SK-N-SH (cell line): ENCODE measurements around the gene SNX17. TPM values are rescaled to one million over a fixed set of nuclear protein-coding genes. Genes with fewer than 3 reads are reported as not detected.
A peak's percentile ranks its signal among the peaks of the same experiment; 100 is the strongest.

Experiments used
- CTCF ChIA-PET: fragments of 300-600, 350-600 bp; formaldehyde crosslinking; extraction: SDS; loops from one replicate; lab custom pipeline; 2021; lab: Yijun Ruan, JAX
- POLR2A ChIA-PET: fragments of 350-600 bp; sonication (Branson Sonifier 250); formaldehyde crosslinking; extraction: SDS; loops from one replicate; lab custom pipeline; 2020; ENCODE audit warnings: antibody characterized with exemption, inconsistent platforms; lab: Yijun Ruan, JAX
- DNase-seq: peaks from one replicate; pipeline ENCODE4 v3.0.0; 2012
- H2AFZ ChIP-seq: fragments of 200-600 bp; sonication (generic); 2 replicates; pipeline ENCODE4 v1.8.1; 2016; ENCODE audit warnings: antibody characterized with exemption, mild to moderate bottlenecking, low read depth
- H3F3A ChIP-seq: fragments of 200-600 bp; sonication (generic); replicated peaks from 2 replicates; pipeline ENCODE3; 2016; ENCODE audit warnings: antibody characterized with exemption, mild to moderate bottlenecking; ENCODE audit not compliant: insufficient read depth
- H3K27ac ChIP-seq, 2 experiments: fragments of 200-500 bp in 1 of 2; fragments of 200-600 bp in 1 of 2; sonication (Bioruptor generic) in 1 of 2; sonication (generic), shearing (Covaris generic) in 1 of 2; 2 replicates each; pipeline versions ENCODE4 v1.5.1 to v1.6.1; 2014 to 2016; ENCODE audit warnings: low read depth in 2 of 2, inconsistent platforms in 1 of 2, low read length in 1 of 2, mild to moderate bottlenecking in 1 of 2, mixed read lengths in 1 of 2
- H3K27me3 ChIP-seq: fragments of 200-600 bp; sonication (generic), shearing (Covaris generic); 2 replicates; pipeline ENCODE4 v1.6.1; 2016; ENCODE audit warnings: mixed run types; ENCODE audit not compliant: insufficient read depth
- H3K36me3 ChIP-seq, 2 experiments: fragments of 200-500 bp in 1 of 2; fragments of 200-600 bp in 1 of 2; sonication (Bioruptor generic) in 1 of 2; sonication (generic) in 1 of 2; replicated peaks in 1 of 2; 2 replicates each; pipeline versions ENCODE3 to v1.5.1; 2014 to 2016; ENCODE audit warnings: low read length in 1 of 2, mild to moderate bottlenecking in 1 of 2; ENCODE audit not compliant: insufficient read depth in 2 of 2, control insufficient read depth in 1 of 2
- H3K4me1 ChIP-seq, 2 experiments: fragments of 200-500 bp in 1 of 2; fragments of 200-600 bp in 1 of 2; sonication (Bioruptor generic) in 1 of 2; sonication (generic), shearing (Covaris generic) in 1 of 2; 2 replicates each; pipeline versions ENCODE4 v1.5.1 to v1.6.1; 2014 to 2016; ENCODE audit warnings: low read depth in 1 of 2, low read length in 1 of 2, mixed run types in 1 of 2; ENCODE audit not compliant: insufficient read depth in 2 of 2, control insufficient read depth in 1 of 2
- H3K4me2 ChIP-seq: fragments of 200-600 bp; sonication (generic), shearing (Covaris generic); 2 replicates; pipeline ENCODE4 v1.6.1; 2017; ENCODE audit warnings: mixed run types
- H3K4me3 ChIP-seq, 2 experiments: fragments of 200-500 bp in 1 of 2; fragments of 200-600 bp in 1 of 2; sonication (Bioruptor generic) in 1 of 2; sonication (generic), shearing (Covaris generic) in 1 of 2; 2 replicates each; pipeline versions ENCODE4 v1.5.1 to v1.8.1; 2014 to 2016; ENCODE audit warnings: low read depth in 2 of 2, inconsistent platforms in 1 of 2, low read length in 1 of 2, mild to moderate bottlenecking in 1 of 2, mixed read lengths in 1 of 2, moderate library complexity in 1 of 2
- H3K79me2 ChIP-seq: fragments of 200-600 bp; sonication (generic); 2 replicates; pipeline ENCODE4 v1.8.1; 2017; ENCODE audit warnings: mild to moderate bottlenecking; ENCODE audit not compliant: insufficient read depth
- H3K9ac ChIP-seq: fragments of 200-600 bp; sonication (generic); 2 replicates; pipeline ENCODE4 v1.6.1; 2017; ENCODE audit warnings: mixed run types
- H3K9me2 ChIP-seq: fragments of 200-600 bp; sonication (generic); 2 replicates; pipeline ENCODE4 v1.6.1; 2017; ENCODE audit warnings: mixed run types
- H3K9me3 ChIP-seq: fragments of 200-600 bp; sonication (generic); 2 replicates; pipeline ENCODE4 v1.6.1; 2017; ENCODE audit warnings: mixed run types, mild to moderate bottlenecking, moderate library complexity
- H4K20me1 ChIP-seq: fragments of 200-600 bp; sonication (generic); 2 replicates; pipeline ENCODE4 v1.6.1; 2017; ENCODE audit warnings: mild to moderate bottlenecking, mixed run types; ENCODE audit not compliant: insufficient read depth
- CHD2 ChIP-seq: fragments of 150-350 bp; IDR thresholded peaks from 2 replicates; pipeline ENCODE4 v1.6.1; 2018; ENCODE audit warnings: low read length; ENCODE audit not compliant: partially characterized antibody
- ELF1 ChIP-seq: IDR thresholded peaks from 2 replicates; pipeline ENCODE4 v1.4.0; 2012
- FOSL2 ChIP-seq: IDR thresholded peaks from 2 replicates; pipeline ENCODE4 v1.4.0; 2012; ENCODE audit warnings: low read depth, mild to moderate bottlenecking, moderate library complexity, borderline replicate concordance
- GABPA ChIP-seq: IDR thresholded peaks from 2 replicates; pipeline ENCODE4 v1.4.0; 2012; ENCODE audit warnings: low read depth, mild to moderate bottlenecking
- MEF2A ChIP-seq: IDR thresholded peaks from 2 replicates; pipeline ENCODE4 v1.4.0; 2012; ENCODE audit warnings: low read depth, borderline replicate concordance
- NFIC ChIP-seq: IDR thresholded peaks from 2 replicates; pipeline ENCODE4 v1.4.0; 2012; ENCODE audit warnings: borderline replicate concordance
- NRF1 ChIP-seq: IDR thresholded peaks from 2 replicates; pipeline ENCODE4 v1.6.1; 2012; ENCODE audit warnings: low read depth, mild to moderate bottlenecking, low read length
- RAD21 ChIP-seq: IDR thresholded peaks from 2 replicates; pipeline ENCODE4 v1.6.1; 2012; ENCODE audit warnings: mild to moderate bottlenecking, low read length
- RCOR1 ChIP-seq: fragments of 150-350 bp; IDR thresholded peaks from 2 replicates; pipeline ENCODE4 v1.6.1; 2017; ENCODE audit warnings: antibody characterized with exemption, low read length
- SIN3A ChIP-seq: IDR thresholded peaks from 2 replicates; pipeline ENCODE4 v1.6.1; 2012; ENCODE audit warnings: low read depth, mild to moderate bottlenecking, low read length, moderate library complexity, borderline replicate concordance
- SMC3 ChIP-seq: IDR thresholded peaks from 2 replicates; pipeline ENCODE4 v1.6.1; 2012; ENCODE audit warnings: low read depth, low read length, improper control_type of control experiment
- TAF1 ChIP-seq: IDR thresholded peaks from 2 replicates; pipeline ENCODE4 v1.6.1; 2012; ENCODE audit warnings: low read depth, mild to moderate bottlenecking, low read length, moderate library complexity, borderline replicate concordance
- TEAD4 ChIP-seq: IDR thresholded peaks from 2 replicates; pipeline ENCODE4 v1.4.0; 2012; ENCODE audit warnings: mild to moderate bottlenecking, borderline replicate concordance; ENCODE audit not compliant: insufficient read depth
- YY1 ChIP-seq: IDR thresholded peaks from 2 replicates; pipeline ENCODE4 v1.4.0; 2012; ENCODE audit warnings: low read depth, mild to moderate bottlenecking
- WGBS: methylation state at CpG from one replicate; pipeline ENCODE4 v1.1.6; 2017; ENCODE audit warnings: low lambda C conversion rate; 5-methylcytosine and 5-hydroxymethylcytosine counted together
- polyA plus RNA-seq, 3 experiments: library from polyadenylated mRNA; depleted of rRNA; stranded (reverse); fragments of >200 nt; gene quantifications; 2 replicates each; pipeline ENCODE4 v1.2.3, GENCODE V29; 2012
- TF ChIP-seq, protein P1 (sequence below): IDR thresholded peaks from 2 replicates; pipeline ENCODE4 v1.4.0; 2012; ENCODE audit warnings: low read depth
- TF ChIP-seq, protein P2 (sequence below): fragments of 150-350 bp; IDR thresholded peaks from 2 replicates; pipeline ENCODE4 v1.6.1; 2017; ENCODE audit warnings: antibody characterized with exemption, low read length, low read depth, borderline replicate concordance
- TF ChIP-seq, protein P3 (sequence below): IDR thresholded peaks from 2 replicates; pipeline ENCODE4 v1.6.1; 2012; ENCODE audit warnings: mild to moderate bottlenecking, low read depth, low read length, moderate library complexity
- TF ChIP-seq, protein P4 (sequence below): fragments of 200-600 bp; sonication (generic); IDR thresholded peaks from 2 replicates; pipeline ENCODE4 v1.6.1; 2017; ENCODE audit warnings: antibody characterized with exemption, mild to moderate bottlenecking, moderate library complexity
- TF ChIP-seq, protein P5 (sequence below): IDR thresholded peaks from 2 replicates; pipeline ENCODE4 v1.4.0; 2012; ENCODE audit warnings: low read depth, borderline replicate concordance
- TF ChIP-seq, protein P6 (sequence below): fragments of 150-350 bp; IDR thresholded peaks from 2 replicates; pipeline ENCODE4 v1.6.1; 2016; ENCODE audit warnings: mild to moderate bottlenecking, low read depth, low read length

Gene SNX17
- polyA plus RNA-seq, 1 of the 3 experiments (the other 2 are of a cell fraction), result 145 TPM

DNA sequence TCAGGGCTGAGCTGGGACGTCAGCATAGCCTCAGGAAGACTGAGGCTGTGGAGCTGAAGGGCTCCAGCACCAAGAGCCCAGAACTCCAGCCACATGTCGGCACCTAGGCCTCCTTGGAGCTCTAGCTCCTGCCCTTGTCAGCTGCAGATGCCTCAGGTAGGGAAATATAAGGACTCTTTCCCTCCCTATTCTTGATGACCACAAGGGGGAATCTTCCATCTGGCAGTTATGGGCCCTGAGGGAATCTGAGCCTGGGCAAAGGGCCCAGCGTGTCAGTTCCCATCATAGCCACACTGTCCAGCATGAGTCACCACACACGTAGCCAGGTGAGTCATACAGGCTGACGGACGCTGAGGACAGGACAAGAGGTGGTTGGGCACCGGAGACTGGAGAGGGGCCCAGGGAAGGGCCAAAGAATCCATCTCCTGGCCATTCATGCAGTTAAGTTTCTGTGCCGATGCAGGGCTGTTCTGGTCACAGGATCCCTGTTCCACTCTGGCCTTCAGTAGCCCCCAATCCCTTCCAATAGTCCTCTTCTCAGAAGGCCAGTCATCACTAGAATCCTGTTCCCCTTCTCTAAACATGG lies 49.4 kb upstream of the SNX17 start (continued):
- TF ChIP-seq, protein P1, sequence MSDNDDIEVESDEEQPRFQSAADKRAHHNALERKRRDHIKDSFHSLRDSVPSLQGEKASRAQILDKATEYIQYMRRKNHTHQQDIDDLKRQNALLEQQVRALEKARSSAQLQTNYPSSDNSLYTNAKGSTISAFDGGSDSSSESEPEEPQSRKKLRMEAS, result peak; percentile 77
- TF ChIP-seq, protein P2, sequence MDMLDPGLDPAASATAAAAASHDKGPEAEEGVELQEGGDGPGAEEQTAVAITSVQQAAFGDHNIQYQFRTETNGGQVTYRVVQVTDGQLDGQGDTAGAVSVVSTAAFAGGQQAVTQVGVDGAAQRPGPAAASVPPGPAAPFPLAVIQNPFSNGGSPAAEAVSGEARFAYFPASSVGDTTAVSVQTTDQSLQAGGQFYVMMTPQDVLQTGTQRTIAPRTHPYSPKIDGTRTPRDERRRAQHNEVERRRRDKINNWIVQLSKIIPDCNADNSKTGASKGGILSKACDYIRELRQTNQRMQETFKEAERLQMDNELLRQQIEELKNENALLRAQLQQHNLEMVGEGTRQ, result no peak
- peak; percentile 31; the same call in 1 of the 2 replicates for TF ChIP-seq RAD21
- TF ChIP-seq SIN3A, result peak; percentile 94
- peak; percentile 97 for TF ChIP-seq NFIC
- no peak; the same call in 1 of the 2 replicates for TF ChIP-seq SMC3
- peak; percentile 22; the same call in 1 of the 2 replicates for TF ChIP-seq RCOR1
- TF ChIP-seq TAF1, result peak; percentile 58; the same call in 1 of the 2 replicates
- TF ChIP-seq, protein P3, sequence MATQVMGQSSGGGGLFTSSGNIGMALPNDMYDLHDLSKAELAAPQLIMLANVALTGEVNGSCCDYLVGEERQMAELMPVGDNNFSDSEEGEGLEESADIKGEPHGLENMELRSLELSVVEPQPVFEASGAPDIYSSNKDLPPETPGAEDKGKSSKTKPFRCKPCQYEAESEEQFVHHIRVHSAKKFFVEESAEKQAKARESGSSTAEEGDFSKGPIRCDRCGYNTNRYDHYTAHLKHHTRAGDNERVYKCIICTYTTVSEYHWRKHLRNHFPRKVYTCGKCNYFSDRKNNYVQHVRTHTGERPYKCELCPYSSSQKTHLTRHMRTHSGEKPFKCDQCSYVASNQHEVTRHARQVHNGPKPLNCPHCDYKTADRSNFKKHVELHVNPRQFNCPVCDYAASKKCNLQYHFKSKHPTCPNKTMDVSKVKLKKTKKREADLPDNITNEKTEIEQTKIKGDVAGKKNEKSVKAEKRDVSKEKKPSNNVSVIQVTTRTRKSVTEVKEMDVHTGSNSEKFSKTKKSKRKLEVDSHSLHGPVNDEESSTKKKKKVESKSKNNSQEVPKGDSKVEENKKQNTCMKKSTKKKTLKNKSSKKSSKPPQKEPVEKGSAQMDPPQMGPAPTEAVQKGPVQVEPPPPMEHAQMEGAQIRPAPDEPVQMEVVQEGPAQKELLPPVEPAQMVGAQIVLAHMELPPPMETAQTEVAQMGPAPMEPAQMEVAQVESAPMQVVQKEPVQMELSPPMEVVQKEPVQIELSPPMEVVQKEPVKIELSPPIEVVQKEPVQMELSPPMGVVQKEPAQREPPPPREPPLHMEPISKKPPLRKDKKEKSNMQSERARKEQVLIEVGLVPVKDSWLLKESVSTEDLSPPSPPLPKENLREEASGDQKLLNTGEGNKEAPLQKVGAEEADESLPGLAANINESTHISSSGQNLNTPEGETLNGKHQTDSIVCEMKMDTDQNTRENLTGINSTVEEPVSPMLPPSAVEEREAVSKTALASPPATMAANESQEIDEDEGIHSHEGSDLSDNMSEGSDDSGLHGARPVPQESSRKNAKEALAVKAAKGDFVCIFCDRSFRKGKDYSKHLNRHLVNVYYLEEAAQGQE, result peak; percentile 57; the same call in 1 of the 2 replicates
- TF ChIP-seq FOSL2, result peak; percentile 100
- TF ChIP-seq GABPA, result 0 out of 2 replicates have a peak, but pooled peaks have one; percentile 29
- TF ChIP-seq TEAD4, result no peak
- no peak for TF ChIP-seq ELF1
- no peak for TF ChIP-seq MEF2A
- TF ChIP-seq YY1, result no peak

DNA sequence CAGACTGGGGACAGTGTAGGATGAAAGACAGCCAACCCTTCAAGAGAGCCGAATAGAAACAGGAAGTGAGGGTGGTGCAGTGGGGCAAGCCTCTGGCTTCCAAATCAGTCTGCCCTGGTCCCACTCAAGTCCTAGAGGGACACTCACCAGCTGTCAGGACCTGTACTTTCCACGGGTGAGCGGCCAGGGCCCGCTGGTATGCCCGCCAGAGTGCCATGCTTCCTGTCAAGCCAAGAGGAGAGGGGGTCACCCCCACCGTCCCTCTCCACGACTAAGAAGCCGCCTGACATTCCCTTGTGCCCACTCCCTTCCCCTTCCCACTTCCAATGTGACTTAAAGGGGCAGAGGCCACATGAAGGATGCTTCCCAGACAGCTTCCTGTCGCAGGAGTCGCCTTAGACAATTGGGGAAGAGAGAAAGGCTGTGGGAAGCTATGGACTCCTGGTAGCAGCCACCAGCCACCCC lies 48.1 kb upstream of the SNX17 start:
- Histone ChIP-seq H3K27me3 (no peaks in the 10 kb centered on the region), H4K20me1 (no peaks in the 10 kb centered on the region), H2AFZ (peak overlapping the region; percentile 68), H3K36me3 (peaks cover 3 to 18% of the 10 kb centered on the region in 2 experiments), H3K9ac (peak overlapping the region; percentile 90), H3F3A (peaks cover 13% of the 10 kb centered on the region), H3K9me3 (no peaks in the 10 kb centered on the region), H3K4me2 (peak overlapping the region; percentile 93), H3K27ac (peak overlapping the region; percentile 90 to 98), H3K79me2 (peaks cover 28% of the 10 kb centered on the region; the same call in 1 of the 2 replicates), H3K4me3 (peak overlapping the region; percentile 76 to 93), H3K4me1 (peaks cover 9 to 24% of the 10 kb centered on the region in 2 experiments; a peak in 3 of 4 replicates), H3K9me2 (no peaks in the 10 kb centered on the region)
- DNase-seq, result peak; percentile 49
- POLR2A ChIA-PET, result interaction anchor here (0.6 to 2.8 kb wide), 14 partner anchors 8 to 251 kb away, joined by 3 to 16 read pairs (median 5); partner anchors contain the start of genes EIF2B4, GTF3C2, NRBP1 and OST4
- WGBS, result under 1% methylated on average over 9 of the region's 10 CpGs
- CTCF ChIA-PET, result interaction anchor here (0.8 to 2.8 kb wide), 6 partner anchors 9 to 93 kb away, joined by 3 to 27 read pairs (median 10); partner anchors contain the start of gene EIF2B4
- TF ChIP-seq, protein P4, sequence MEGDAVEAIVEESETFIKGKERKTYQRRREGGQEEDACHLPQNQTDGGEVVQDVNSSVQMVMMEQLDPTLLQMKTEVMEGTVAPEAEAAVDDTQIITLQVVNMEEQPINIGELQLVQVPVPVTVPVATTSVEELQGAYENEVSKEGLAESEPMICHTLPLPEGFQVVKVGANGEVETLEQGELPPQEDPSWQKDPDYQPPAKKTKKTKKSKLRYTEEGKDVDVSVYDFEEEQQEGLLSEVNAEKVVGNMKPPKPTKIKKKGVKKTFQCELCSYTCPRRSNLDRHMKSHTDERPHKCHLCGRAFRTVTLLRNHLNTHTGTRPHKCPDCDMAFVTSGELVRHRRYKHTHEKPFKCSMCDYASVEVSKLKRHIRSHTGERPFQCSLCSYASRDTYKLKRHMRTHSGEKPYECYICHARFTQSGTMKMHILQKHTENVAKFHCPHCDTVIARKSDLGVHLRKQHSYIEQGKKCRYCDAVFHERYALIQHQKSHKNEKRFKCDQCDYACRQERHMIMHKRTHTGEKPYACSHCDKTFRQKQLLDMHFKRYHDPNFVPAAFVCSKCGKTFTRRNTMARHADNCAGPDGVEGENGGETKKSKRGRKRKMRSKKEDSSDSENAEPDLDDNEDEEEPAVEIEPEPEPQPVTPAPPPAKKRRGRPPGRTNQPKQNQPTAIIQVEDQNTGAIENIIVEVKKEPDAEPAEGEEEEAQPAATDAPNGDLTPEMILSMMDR, result no peak
- no peak for TF ChIP-seq CHD2
- TF ChIP-seq RCOR1, result no peak
- 0 out of 2 replicates have a peak, but pooled peaks have one; percentile 42 for TF ChIP-seq SIN3A
- TF ChIP-seq, protein P5, sequence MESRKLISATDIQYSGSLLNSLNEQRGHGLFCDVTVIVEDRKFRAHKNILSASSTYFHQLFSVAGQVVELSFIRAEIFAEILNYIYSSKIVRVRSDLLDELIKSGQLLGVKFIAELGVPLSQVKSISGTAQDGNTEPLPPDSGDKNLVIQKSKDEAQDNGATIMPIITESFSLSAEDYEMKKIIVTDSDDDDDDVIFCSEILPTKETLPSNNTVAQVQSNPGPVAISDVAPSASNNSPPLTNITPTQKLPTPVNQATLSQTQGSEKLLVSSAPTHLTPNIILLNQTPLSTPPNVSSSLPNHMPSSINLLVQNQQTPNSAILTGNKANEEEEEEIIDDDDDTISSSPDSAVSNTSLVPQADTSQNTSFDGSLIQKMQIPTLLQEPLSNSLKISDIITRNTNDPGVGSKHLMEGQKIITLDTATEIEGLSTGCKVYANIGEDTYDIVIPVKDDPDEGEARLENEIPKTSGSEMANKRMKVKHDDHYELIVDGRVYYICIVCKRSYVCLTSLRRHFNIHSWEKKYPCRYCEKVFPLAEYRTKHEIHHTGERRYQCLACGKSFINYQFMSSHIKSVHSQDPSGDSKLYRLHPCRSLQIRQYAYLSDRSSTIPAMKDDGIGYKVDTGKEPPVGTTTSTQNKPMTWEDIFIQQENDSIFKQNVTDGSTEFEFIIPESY, result no peak
- no peak for TF ChIP-seq NFIC
- TF ChIP-seq NRF1, result no peak
- TF ChIP-seq, protein P6, sequence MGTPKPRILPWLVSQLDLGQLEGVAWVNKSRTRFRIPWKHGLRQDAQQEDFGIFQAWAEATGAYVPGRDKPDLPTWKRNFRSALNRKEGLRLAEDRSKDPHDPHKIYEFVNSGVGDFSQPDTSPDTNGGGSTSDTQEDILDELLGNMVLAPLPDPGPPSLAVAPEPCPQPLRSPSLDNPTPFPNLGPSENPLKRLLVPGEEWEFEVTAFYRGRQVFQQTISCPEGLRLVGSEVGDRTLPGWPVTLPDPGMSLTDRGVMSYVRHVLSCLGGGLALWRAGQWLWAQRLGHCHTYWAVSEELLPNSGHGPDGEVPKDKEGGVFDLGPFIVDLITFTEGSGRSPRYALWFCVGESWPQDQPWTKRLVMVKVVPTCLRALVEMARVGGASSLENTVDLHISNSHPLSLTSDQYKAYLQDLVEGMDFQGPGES, result no peak
- peak; percentile 6; the same call in 1 of the 2 replicates for TF ChIP-seq ELF1
